Hindlimb muscle (tissue), 1 donor: Measurements from ENCODE around the gene EEF1AKMT3. TPM values are rescaled to one million over a fixed set of nuclear protein-coding genes. Genes with fewer than 3 reads are reported as not detected.

Source experiments
- DNase-seq: peaks from one replicate; pipeline ENCODE4 v3.0.0-alpha.2; 2013
- polyA plus RNA-seq: library from polyadenylated mRNA; unstranded; fragments of 120-200 nt; gene quantifications from one replicate; pipeline ENCODE4 v1.2.1, GENCODE V29; 2013; ENCODE audit not compliant: insufficient read length

The EEF1AKMT3 gene
- polyA plus RNA-seq, 1 donor, result 6.0 TPM

GRCh38 chr12:57751432-57751787 is 21.0 kb upstream of the EEF1AKMT3 start:
- no peak for DNase-seq

DNA sequence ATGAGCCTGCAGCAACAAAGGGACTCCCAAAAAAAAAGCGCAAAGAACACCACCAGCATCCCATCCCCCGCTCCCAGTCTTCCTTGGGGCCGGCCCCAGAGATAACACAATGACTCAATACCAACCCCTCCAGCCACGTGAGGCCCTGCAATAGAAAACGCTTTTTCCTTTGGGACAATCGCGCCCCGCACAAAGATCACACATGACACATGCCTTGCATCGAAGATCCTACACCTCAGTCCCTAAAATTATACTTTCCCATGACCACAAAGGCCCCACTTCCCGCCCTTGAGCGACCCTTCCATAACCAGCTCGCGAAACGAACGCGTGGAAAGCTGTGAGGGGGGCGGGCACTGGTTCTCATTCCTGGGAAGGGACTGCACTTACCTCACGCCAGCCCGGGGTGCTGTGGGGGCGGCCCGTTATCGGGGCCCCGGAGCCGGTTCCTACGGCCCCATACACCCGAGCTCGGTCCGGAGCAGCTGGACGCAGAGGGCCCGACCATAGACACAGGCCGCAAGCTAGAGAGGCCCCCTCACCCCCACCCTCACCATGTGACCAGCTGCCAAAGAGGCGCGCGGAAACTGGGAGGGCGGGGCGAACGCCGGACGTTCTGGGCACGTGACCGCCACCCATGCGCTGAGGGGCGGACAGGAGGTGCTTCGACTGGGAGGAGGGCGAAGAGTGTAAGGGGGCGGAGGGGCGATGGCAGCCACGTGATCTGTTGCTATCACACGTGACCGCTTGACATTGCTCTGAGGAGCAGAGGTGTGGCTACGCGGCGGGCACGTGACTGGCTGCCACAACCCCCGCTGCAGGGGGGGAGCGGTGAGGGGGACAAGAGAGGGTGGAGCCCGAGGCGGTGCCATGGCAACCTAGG is 20.4 kb upstream of the EEF1AKMT3 start, which contains the start of gene CDK4:
CDK4 (minus strand) TSS at position 523 of the 880 bp plus-strand sequence. CDS start 593 bp downstream, outside the sequence.
- DNase-seq, result peak; percentile 99

DNA sequence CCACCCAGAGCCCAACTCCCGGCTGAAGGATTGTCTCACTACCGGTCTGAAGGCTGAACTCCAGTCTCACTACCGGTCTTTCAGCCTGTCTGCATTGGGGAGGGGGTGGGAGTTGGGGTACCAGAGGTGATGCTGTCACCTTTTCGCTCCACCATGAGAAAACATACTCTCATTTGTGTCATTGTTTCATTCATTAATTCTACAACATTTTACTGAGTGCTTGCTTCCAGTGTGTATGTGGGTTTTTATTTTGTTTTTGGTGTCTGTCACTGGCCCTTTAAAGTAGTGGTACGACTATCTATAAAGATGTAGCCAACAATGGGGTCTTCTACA is 19.8 kb upstream of the EEF1AKMT3 start:
- DNase-seq, result no peak

DNA sequence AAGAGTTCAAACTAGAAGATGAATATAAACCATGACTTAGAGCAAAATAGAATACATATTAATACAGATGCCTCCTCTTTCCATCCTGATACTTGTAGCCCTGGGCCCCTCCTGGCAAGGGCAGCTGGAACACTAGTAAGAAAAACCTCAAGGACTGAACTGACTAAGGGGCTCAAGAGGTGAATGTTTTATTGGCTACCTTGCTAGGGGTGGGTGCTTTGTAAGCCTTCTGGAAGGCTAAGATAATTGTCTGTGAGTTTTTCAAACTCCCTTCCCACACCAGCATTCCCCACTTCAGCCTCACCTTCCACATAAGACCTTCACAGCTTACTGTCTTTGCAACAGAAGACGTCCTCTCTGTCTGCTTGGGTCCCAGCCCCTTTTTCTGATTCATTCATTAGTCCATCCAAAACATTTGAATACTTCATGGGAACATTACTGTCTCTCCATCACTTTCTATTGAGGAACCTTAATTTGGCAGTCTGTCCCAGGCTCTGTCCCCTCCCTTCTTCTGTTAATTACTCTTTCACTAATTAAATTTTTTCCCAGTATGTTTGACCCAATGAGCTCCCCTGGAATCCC is 18.6 kb upstream of the EEF1AKMT3 start:
- DNase-seq, result no peak

GRCh38 chr12:57754411-57755193 is 17.8 kb upstream of the EEF1AKMT3 start, which contains the start of gene MARCHF9:
Gene MARCHF9 (plus strand): TSS chr12:57755103. CDS start chr12:57755529, 426 bp downstream.
- DNase-seq, result no peak

DNA sequence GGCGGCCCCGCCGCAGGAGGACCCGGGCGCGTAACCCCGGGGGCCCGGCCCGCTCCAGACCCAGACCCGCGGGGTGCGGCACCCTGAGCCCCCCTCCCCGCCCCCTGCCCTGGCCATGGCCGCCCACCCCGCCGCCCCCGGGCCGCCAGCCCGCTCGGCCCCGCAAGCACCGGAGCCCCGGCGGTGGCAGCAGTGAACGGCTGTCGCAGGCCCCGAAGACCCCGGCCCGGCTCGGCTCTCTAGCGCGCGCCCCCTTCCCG is 17.3 kb upstream of the EEF1AKMT3 start:
- no peak for DNase-seq

GRCh38 chr12:57755454-57756372 is 16.7 kb upstream of the EEF1AKMT3 start:
- no peak for DNase-seq

DNA sequence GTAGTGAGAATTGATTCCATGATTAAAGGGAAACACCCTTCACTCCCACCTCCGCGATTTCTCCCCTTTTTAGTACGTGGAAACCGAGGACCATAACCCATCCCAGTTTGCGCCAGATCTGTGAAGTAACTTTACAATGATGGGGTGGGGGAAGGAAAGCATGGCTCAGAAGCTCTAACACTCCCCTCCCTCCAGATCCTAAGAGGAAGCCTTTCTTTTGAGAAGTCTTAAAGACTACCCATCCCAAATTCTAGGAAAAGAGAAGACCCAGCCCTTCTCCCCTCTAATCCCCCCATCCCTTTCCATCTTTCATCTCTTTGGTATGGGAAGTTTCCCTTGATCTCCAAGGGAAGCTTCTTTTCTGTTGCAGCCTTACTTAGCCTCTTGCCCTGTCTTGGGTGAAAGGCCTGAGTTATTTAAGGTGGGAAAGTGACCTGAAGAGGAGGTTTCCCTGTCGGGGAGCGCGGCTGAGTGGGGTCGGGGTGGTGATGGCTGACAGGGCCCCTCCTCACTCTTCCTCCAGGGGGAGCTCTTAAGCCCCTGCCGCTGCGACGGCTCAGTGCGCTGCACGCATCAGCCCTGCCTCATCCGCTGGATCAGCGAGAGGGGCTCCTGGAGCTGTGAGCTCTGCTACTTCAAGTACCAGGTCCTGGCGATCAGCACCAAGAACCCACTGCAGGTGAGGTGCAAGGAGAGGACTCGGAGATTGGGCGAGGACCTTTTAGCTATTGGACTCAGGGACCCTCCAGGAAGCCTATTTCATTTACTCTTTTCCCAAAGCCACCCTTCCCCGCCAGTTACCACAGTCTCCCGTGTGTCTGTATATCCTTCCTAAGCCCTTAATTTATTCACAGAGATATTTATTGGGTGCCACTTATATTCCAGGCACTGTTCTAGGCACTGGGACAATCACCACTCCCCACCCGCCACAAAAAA is 15.7 kb upstream of the EEF1AKMT3 start:
- no peak for DNase-seq

DNA sequence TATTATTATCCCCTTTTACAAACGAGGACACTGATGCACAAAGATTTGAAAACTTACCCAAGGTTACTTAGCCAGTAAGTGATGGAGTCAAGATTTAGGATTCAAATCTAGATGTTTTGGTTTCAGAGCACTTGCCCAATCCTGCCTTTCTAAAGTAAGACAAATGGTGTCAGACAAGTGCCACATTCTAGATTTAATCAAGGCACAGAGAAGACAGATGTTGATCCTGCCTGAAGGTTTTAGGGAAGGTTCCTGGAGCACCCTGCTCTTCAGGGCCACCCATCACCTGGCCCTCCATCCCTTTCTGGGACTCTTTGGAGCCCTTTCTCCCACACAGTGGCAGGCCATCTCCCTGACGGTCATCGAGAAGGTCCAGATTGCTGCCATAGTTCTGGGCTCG is 14.6 kb upstream of the EEF1AKMT3 start:
- DNase-seq, result no peak

- DNase-seq, result no peak
These were observed 13.7 kb upstream of the EEF1AKMT3 start for GRCh38 chr12:57758552-57759359.

DNA sequence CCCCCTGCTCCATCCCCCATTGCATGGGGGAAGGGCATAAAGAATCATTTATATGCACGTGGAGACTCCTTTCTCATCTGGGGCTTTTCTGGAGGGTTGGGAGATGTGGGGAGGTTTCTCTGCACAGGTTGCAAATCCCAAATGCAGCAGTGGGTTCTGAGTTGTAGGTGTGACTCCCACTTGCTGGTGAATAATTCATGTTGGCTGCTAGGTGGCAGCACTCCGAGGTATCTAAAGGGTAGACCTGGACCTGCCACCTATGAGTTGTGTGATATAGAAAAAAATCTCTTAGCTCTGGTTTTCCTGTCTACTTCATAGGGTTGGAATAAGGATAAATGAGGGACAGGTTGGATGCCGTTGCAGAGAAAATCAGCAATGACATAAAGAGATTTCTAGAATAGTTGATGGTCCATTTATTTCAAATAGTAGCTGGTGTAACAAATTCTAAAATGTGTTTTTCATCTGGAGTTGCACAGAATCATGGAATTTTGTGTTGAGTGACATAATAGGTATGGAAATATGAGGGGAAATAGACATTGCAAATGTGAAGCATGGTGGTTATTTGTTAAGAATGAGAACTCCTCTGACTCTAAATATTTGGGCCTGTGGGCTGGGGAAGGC is 12.9 kb upstream of the EEF1AKMT3 start:
- no peak for DNase-seq

DNA sequence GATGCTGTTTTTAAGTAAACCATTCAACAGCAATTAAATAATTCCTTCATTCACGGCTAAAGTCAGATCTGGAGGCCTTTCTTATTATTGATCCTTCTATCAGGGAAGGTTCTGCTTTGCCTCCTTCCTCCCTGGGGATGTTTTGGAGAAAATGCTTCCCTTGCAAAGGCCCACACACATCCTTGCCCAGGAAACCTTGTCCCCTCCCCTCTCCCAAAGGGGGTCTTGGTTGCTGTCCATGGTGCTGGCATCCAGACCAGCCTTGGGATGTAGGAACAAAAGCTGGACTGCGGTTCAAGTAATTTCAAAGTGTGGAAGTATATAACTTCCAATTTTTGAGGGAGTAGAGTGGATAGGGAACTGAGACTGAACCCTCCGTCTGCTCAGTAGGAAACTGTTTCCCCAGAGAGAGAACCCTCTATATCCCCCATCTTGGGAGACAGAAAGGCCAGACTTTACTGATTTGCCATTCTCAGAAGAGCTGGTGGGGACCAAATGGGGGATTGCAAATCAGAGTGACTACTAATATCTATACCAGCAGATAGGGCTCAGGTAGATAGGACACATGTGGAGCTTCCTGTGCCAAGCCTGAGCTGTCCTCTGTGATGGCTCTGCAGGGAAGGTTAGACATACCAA is 11.9 kb upstream of the EEF1AKMT3 start:
- no peak for DNase-seq

GRCh38 chr12:57761391-57761998 is 10.9 kb upstream of the EEF1AKMT3 start:
- no peak for DNase-seq

GRCh38 chr12:57762463-57762862 is 10.0 kb upstream of the EEF1AKMT3 start:
- DNase-seq, result no peak

- no peak for DNase-seq
These were observed 8.3 kb upstream of the EEF1AKMT3 start for GRCh38 chr12:57763881-57764661.

- DNase-seq, result no peak
These were observed 7.8 kb upstream of the EEF1AKMT3 start for GRCh38 chr12:57764662-57765002.

GRCh38 chr12:57765003-57765697 is 7.3 kb upstream of the EEF1AKMT3 start:
- DNase-seq, result no peak
